Epithelial cell of prostate (primary cell): ENCODE measurements around the gene ULBP2.
"Not testable (repeated sequence)": the region's sequence is repeated elsewhere in the genome, so short reads cannot be mapped to it uniquely, and the experiment has no call there.

Source experiments
- DNase-seq: peaks from one replicate; pipeline ENCODE4 v3.0.0-alpha.2; 2011; ENCODE audit warnings: low read depth, low spot score
- H3K27ac ChIP-seq: fragments of 450-650 bp; 2 replicates; pipeline ENCODE4 v1.5.1; 2017; ENCODE audit warnings: mild to moderate bottlenecking

The ULBP2 gene

DNA sequence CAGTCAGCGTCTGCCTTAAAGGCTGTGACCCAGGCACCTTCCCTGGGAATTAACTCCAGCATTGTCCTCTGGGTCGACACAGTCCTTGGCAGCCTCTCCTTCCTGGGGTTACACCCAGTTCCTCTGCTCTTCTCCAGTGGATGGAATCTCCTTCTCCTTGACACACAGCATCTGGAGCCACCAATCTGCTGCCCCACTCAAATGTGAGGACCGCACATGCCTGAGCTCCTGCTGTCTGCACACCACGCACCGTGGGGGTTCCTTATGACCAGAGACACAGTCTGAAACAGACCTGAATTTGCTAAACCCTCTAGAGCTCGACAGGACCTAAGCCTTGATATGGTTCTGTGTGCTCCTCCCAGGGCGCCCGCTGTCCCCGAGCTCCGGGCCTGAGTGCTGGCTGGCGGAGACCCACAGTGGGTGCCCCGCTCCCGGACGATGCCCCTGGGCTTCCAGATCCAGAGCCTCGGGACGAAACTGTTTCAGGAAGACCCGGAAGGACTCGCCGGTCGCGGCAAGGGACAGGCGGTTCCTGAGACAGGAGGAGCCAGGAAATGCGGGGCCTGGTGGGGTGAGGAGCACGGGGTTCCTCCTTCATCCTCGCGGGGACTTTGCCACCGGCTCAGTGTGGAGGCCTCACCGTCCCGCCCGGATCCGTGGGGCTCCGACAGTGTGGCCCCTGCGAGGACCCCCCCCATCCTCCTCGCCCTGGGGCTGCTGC is 16.4 kb upstream of the ULBP2 start:
- H3K27ac ChIP-seq: no peak overlapping the region
- no peak for DNase-seq

DNA sequence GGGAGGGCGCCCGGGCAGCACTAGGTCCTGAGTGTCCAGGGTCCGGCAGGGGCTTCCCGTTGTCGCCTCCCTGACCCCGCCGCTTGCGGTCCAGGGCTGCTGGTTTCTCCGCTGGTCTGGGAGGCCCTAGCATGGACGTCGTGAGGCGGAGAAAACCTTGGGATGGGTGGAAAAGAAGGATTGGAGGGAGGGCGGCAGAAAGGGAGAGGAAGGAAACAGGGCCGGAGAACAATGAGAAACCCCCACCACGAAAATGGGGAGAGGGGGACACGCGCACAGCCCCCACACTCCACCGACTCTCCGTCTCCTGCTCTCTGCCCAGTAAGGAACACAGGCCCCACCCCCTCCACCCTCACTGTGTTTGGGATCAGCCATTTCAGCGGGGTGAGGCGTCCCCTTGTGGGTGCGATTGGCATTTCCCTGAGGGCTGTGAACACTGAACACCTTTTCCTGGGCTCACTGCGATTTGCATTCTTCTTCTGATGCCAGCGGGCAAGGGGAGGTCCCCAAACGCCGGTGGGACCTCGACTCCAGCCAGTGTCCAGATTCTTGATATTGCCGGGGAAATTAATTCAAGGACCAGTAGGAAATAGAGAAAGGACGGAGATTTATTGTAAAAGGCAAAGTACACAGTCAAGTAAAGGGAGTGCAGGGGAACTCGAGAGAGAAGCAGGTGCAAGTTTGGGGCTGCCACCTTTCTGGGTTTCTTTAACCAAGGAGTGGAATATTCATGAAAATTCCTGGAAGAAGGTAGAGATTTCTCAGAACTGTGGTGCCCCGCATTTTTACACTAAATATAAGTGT is 15.6 kb upstream of the ULBP2 start:
- H3K27ac ChIP-seq: no peak overlapping the region
- DNase-seq: no peak

DNA sequence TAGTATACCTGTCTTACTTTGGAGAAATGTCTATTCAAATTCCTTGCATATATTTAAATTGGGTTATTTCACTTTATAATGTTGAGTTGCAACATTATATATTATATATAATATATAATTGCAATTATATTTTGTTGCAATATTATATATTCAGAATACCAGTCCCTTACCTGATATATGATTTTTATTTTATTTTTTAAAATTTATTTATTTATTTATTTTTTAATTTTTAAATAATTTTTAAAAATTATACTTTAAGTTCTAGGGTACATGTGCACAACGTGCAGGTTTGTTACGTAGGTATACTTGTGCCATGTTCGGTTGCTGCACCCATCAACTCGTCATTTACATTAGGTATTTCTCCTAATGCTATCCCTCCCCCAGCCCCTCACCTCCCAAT is 14.8 kb upstream of the ULBP2 start:
- H3K27ac ChIP-seq, DNase-seq: not testable (repeated sequence)

DNA sequence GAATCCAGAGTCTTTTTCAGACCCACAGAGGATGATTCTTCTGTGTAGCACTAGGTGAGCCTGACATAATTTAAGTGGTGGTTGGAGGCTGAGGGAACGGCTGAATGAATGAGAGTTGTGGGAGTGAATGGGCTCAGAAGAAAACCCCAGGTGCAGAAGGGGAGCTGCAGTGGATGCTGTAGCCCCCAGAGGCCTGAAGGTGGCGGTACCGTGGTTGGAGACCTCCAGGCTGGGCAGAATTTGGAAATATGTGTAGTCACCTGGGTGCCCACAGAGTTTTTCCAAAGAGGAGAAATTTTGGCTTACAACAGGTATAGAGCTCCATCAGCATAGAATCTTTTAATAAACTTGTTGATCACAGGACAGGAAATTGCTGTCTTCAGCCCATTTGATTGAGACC is 12.4 kb upstream of the ULBP2 start:
- no peak overlapping the region for H3K27ac ChIP-seq
- no peak for DNase-seq

DNA sequence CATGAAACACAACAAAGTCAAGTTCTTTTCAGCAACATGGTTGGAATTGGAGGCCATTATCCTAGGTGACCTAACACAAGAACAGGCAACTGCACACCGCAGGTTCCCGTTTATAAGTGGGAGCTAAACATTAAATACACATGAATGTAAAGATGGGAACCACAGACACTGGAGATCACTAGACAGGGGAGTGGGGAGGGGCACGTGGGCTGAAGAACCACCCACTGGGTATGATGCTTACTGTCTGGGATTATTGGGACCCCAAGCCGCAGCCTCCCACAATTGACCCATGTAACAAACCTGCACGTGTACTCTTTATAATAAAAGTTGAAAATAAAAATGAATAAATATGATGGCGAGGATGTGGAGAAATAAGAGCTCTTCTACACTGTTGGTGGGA is 10.3 kb upstream of the ULBP2 start:
- DNase-seq: no peak

DNA sequence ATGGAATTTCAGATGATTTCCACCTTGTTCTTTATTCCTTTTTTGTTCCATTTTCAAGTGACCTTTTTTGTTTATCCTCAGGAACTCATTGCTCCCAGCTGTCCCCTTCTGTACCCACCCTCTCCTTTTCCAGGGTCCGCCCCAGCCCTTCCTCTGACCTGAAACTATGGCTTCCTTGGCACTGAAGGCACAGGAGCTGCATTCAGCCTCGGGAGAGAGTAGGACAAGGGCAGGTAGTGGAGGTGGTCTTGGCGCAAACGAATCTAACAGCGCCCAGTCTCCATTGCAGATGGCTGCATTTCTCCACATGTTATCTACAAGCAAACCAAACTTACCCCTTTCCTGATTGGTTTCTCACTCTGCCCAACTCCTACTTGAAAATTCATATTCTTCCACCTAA is 8.8 kb upstream of the ULBP2 start:
- no peak for DNase-seq
- H3K27ac ChIP-seq: no peak overlapping the region

More for the DNA sequence above, 10.3 kb upstream of the ULBP2 start:
- no peak overlapping the region for H3K27ac ChIP-seq

DNA sequence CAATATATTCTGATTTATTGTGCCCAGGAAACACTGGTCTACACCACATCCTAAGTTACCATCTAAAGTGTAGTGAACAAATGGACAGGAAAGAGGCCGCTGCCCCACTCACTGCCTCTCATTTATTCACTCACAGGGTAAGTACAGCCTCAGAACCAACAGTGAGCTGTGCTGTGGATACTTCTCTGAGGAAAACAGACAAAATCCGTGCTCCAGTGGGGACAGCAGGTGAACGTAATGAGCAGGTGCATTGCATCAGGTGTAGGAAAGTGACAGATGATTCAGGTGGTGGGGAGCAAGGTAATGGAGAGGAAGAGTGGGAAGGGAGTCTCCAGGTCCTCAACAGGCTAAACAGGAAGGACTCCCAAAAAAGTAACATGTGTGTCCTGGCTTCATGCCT is 8.4 kb upstream of the ULBP2 start:
- no peak for DNase-seq
- H3K27ac ChIP-seq: no peak overlapping the region

DNA sequence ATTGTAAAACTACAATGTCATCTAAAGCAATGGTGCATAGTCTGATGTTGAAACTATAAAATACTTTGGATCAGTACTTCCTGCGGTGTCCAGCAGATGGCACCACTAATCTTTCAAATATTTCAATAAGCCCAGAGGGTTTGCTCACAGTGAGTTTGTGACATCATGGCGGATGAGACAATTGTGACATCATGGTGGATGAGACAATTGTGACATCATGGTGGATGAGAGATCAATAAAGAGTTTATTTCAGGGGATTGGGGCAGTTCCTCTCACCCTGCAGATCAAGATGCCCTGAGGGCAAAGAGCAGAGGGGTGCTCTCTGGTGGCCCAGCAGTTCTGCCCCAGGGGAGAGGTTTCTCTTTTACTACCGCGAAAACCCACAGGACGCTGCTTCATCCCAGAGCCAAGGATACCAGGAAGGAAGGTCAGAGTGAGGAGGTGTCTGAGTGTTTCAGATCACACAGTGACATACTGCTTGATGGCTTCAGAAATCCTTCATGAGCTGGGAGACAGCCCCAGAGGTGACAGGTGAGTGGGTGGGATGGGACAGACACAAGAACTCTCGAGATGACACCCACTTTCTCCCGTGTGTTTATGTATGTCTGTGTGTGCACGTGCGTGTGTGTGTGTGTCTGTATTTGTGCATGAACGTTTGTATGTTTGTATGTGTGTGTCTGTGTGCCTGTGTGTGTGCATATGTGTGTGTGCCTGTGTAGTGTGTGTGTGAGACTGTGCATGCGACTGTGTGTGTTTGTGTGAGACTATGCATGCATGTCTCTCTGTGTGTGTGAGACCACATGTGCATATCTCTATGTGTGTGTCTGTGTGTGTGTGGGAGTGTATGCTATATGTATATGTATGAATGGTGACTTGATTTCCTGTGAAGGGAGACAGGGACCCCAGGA is 7.3 kb upstream of the ULBP2 start:
- H3K27ac ChIP-seq: no peak overlapping the region
- no peak for DNase-seq

DNA sequence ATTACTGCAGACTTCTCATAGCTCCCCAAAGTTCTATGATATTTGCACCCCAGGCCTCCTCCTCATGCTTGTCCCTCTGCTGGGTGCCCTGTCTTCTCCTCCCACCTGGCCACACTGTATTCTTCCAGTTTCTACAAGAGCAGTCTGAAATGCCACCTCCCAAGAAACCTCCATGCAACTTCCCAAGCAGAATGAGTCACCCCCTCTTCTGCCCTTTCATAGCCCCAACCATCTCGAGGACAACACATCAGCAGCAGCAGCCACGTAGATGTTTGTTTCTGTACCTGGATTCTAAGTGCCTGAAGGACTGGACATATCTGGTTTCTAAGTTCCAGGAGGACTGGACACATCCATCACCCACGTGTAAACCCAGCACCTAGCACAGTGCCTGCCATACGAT is 6.6 kb upstream of the ULBP2 start:
- no peak overlapping the region for H3K27ac ChIP-seq
- DNase-seq: no peak

DNA sequence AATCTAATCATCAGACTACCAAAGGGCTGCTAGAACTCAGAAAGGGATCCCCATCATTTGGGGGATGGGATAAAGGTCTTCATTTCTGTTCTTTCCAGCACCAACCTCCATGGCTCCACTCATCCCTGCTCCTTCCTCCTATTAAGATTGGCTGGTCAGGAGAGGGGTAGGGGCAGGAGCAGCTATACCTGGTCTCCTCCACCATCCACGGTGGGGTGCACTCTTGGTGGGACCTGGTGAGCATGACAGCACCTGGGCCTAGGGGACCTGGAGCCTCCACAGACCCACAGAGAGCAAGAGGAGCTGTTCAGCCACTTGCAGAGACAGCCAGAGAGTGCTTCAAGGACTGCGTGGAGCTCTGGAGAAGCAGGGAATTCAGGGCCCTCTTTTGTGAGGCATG is 6.1 kb upstream of the ULBP2 start:
- no peak overlapping the region for H3K27ac ChIP-seq
- no peak for DNase-seq

DNA sequence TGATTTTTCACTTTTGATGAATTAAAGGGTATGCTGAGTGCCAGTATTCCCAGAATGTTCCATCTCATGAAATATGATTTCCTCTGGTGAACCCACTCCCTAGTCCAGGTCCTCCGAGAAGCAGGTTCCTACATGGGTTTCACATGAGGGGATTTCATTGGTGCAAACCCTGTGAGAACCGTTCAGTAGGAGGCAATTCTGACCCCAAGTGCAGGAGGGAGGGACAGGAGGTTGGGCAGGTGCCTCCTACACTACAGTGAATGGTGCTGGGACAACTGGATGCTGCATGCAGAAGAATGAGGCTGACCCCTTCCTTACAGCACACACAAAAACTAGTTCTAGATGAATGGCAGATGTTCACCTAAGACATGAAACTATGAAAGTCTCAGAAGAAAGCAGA is 5.1 kb upstream of the ULBP2 start:
- no peak for DNase-seq
- H3K27ac ChIP-seq: no peak overlapping the region

DNA sequence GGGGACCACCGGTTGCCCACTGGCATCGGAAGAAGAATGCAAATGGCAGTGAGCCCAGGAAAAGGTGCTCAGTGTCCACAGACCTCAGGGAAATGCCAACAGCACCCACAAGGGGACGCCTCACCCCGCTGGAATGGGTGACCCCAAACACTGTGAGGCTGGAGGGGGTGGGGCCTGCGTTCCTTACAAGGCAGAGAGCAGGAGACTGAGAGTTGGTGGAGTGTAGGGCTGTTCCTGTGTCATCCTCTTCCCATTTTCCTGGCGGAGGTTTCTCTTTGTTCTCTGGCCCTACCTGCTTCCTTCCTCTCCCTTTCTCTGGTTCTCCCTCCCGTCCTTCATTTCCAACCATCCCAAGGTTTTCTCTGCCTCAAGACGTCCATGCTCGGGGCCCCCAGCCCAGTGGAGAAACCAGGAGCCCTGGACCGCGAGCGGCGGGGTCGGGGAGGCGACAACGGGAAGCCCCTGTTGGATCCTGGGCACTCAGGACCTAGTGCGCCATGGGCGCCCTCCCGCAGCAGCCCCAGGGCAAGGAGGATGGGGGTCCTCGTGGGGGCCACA is 3.7 kb upstream of the ULBP2 start:
- H3K27ac ChIP-seq, DNase-seq: not testable (repeated sequence)

DNA sequence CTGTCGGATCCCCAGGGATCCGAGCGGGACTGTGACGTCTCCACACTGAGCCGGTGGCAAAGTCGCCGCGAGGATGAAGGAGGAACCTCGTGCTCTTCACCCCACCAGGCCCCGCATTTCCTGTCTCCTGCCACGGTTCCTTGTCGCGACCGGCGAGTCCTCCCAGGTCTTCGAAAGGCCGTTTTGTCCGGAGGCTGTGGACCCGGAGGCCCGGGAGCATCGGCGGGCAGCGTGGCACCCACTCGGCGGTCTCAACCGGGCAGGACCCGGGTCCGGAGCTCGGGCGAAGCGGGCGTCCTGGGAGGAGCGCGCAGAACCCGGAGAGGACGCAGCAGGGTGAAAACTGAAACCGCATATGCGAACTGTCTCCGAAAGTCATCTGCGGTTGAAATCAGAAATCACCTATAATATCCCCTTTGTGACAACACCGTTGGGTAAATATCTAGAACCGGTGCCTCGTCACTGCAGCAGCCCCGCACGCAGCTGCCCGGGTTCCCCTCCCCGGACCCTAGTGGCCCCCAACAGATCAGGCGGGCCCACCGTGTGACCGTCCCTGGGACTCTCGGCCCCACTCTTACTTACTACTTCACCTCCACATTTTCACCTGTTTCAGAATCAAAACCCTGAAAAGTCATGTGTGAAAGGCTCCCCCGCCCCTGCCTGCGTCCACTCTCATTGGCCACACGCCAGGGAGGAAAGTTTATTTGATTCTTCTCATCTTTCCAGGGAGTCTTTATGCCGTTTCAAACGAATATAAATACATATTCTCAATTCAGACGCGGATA is 3.1 kb upstream of the ULBP2 start:
- H3K27ac ChIP-seq: no peak overlapping the region
- no peak for DNase-seq

DNA sequence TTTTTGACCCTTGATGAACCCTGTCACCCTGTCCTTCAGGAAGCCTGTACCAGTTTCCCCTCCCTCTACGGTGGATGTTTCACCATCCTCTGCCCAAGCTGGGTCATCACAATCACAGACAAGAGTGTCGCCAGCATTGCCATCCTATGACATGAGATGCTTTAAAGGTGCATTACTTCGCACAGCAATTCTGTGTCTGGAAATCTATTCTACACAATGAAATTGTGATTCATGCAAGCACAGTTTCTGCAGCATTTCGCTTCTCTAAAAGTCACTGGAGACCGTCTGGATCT is 2.5 kb upstream of the ULBP2 start:
- DNase-seq: no peak
- H3K27ac ChIP-seq: no peak overlapping the region

DNA sequence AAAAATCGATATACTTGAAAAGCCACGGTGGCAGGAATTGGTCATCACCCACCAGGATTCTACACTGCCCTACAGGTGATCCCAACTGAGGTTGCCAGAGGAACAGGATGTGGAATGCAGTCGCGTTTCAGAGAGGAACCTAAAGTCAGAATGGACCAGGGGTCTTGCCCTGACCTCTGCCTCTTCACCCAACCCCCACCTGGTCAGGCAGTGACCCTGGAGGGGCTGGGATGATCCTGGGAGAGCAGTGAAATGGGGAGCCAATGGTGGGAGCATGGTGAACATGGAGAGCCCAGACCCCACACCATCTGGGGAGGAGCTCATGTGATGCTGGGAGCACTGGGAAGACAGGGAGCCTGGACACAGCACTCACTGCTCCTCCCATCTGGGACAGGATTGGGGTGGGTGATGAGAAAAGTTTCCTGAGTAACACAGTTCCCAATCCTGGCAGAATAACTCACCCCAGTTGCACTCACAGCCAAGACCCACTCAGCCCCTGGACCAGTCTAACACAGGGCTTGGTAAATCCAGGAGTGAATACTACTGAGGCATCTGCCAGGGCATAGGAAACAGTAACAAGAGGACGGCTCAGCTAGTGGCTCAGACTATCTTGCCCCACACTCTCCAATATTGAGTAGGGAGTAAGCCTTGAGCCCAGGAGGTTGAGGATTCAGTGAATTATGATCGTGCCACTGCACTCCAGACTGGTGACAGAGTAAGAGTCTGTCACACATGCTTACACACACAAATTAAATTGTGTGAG is 1.7 kb upstream of the ULBP2 start:
- DNase-seq: no peak
- H3K27ac ChIP-seq: no peak overlapping the region

DNA sequence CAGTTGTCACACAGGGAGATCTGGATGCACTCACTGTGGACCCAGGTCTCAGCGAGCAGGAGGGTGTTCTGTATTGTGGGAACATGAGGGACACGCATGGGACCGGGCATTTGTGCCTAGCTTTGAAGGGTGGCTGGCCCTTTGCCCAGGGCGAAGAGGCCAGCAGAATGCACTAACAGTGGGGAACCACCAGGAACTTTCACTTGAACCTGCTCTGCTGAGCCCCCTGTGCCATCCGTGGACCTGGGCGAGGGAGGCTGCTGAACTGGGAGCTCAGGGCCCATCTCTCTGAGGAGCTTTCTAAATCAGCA is 1.2 kb upstream of the ULBP2 start:
- H3K27ac ChIP-seq: no peak overlapping the region
- no peak for DNase-seq

DNA sequence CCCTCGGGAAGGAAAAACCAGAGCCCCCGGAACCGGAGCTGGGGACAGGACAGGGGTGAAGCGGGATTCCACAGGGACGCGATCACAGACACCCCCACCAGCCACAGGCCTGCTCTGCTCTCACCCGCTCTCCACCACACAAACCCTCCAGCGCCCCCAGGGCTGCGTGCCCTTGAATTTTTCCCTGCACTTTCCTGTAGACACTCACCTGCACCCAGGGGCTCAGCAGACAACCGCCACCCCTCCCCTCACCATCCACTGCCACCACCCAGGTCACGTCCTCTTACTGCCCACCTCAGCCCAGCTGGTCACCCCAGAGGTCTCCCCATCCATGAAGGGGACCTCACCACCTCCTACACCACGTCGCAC is 631 bp downstream of the ULBP2 start:
- DNase-seq: no peak
- H3K27ac ChIP-seq: peak overlapping the region; percentile 61

DNA sequence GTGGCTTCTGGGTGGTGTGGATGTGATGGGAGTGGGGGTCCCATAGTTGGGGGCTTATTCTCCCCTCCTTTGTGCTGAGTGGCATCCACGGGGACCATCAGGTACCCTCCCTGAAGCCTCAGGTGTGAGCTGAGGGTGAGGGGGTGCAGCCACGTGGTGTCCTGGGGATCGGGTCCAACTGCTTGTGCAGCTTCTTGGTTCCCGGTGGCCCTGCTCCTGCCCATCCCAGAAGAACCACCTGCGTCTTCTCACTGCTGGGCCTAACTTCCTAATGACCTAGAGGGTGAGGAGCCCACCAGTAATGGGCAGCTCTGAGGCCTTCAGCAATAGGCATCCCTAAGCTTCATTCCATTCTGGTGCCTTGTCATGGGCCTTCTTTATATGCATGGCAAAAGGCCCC is 1.5 kb downstream of the ULBP2 start:
- DNase-seq: not testable (repeated sequence)

DNA sequence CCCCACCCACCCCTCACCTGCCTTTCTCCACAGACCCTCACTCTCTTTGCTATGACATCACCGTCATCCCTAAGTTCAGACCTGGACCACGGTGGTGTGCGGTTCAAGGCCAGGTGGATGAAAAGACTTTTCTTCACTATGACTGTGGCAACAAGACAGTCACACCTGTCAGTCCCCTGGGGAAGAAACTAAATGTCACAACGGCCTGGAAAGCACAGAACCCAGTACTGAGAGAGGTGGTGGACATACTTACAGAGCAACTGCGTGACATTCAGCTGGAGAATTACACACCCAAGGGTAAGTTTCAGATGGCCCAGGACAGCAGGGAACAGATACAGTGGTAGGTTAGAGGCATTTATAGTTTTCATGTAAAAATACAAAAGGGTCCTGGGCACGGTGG is 3.5 kb downstream of the ULBP2 start:
- H3K27ac ChIP-seq, DNase-seq: not testable (repeated sequence)

More for the DNA sequence above, 1.5 kb downstream of the ULBP2 start:
- not testable (repeated sequence) for H3K27ac ChIP-seq
